PC-9 (cell line): Measurements from ENCODE around the gene GTF2IRD1. TPM values are rescaled to one million over a fixed set of nuclear protein-coding genes. Genes with fewer than 3 reads are reported as not detected.

Source experiments
- BruUV-seq: library from RNA; stranded (reverse); fragments of 400-500 nt; replicated peaks from 2 replicates; lab custom pipeline; 2021; lab: Mats Ljungman, UMichigan
- CTCF ChIA-PET: fragments of 300-600 bp; sonication (Branson Sonifier 250); formaldehyde crosslinking; loops from one replicate; lab custom pipeline; 2022; ENCODE audit warnings: antibody characterized with exemption; lab: Charles Lee
- POLR2A ChIA-PET: fragments of 300-600 bp; sonication (Branson Sonifier 250); formaldehyde crosslinking; loops from one replicate; lab custom pipeline; 2022; ENCODE audit warnings: antibody characterized with exemption; ENCODE audit not compliant: unreplicated experiment; lab: Charles Lee
- DNase-seq, 2 experiments: peaks; one replicate each; pipeline versions ENCODE4 v3.0.0 to v3.0.0-alpha.2; 2015 to 2022; ENCODE audit warnings: mixed read lengths in 1 of 2
- H2AFZ ChIP-seq: fragments of 200-600 bp; sonication (generic); 2 replicates; pipeline ENCODE4 v1.8.1; 2017; ENCODE audit warnings: antibody characterized with exemption
- H3F3A ChIP-seq: fragments of 200-600 bp; sonication (generic); 2 replicates; pipeline ENCODE4 v1.8.1; 2017; ENCODE audit warnings: antibody characterized with exemption, mild to moderate bottlenecking, low read depth; ENCODE audit not compliant: insufficient read depth
- H3K27ac ChIP-seq: fragments of 200-600 bp; sonication (generic); 2 replicates; pipeline ENCODE4 v1.6.1; 2016; ENCODE audit warnings: mixed run types
- H3K27me3 ChIP-seq: fragments of 200-600 bp; sonication (generic); 2 replicates; pipeline ENCODE4 v1.6.1; 2016; ENCODE audit warnings: low read depth, mixed run types; ENCODE audit not compliant: insufficient read depth
- H3K36me3 ChIP-seq: fragments of 200-600 bp; sonication (generic); 2 replicates; pipeline ENCODE4 v1.6.1; 2016; ENCODE audit warnings: low read depth, mixed run types
- H3K4me1 ChIP-seq: fragments of 200-600 bp; sonication (generic); replicated peaks from 2 replicates; pipeline ENCODE4 v1.6.1; 2016; ENCODE audit warnings: mixed run types; ENCODE audit not compliant: insufficient read depth
- H3K4me2 ChIP-seq: fragments of 200-600 bp; sonication (generic); 2 replicates; pipeline ENCODE4 v1.6.1; 2017; ENCODE audit warnings: mixed run types
- H3K4me3 ChIP-seq: fragments of 200-600 bp; sonication (generic); 2 replicates; pipeline ENCODE4 v1.6.1; 2016; ENCODE audit warnings: mixed run types
- H3K79me2 ChIP-seq: fragments of 200-600 bp; sonication (generic); 2 replicates; pipeline ENCODE4 v1.6.1; 2017; ENCODE audit warnings: low read depth, mixed run types
- H3K9me2 ChIP-seq: fragments of 200-600 bp; sonication (generic); 2 replicates; pipeline ENCODE4 v1.8.1; 2017; ENCODE audit warnings: mild to moderate bottlenecking; ENCODE audit not compliant: insufficient read depth
- H3K9me3 ChIP-seq: fragments of 200-600 bp; sonication (generic); 2 replicates; pipeline ENCODE4 v1.8.1; 2016; ENCODE audit warnings: low read depth; ENCODE audit not compliant: insufficient read depth
- H4K20me1 ChIP-seq: fragments of 200-600 bp; sonication (generic); 2 replicates; pipeline ENCODE4 v1.8.1; 2017; ENCODE audit not compliant: insufficient read depth
- EZH2 ChIP-seq: fragments of 200-600 bp; sonication (generic); IDR thresholded peaks from 2 replicates; pipeline ENCODE4 v1.8.0; 2017; ENCODE audit warnings: antibody characterized with exemption, low read depth
- intact Hi-C: fragments of 100-400 bp; cut with micrococcal nuclease; formaldehyde crosslinking; loops from one replicate; pipeline ENCODE4 v1.10.0; 2022; ENCODE audit not compliant: unreplicated experiment
- total RNA-seq: library from RNA; stranded (reverse); gene quantifications from 2 replicates; pipeline ENCODE4 v1.2.3, GENCODE V29; 2021
- TF ChIP-seq, protein P1 (sequence below): fragments of 200-600 bp; sonication (generic); conservative IDR thresholded peaks from 2 replicates; pipeline ENCODE4 v1.6.1; 2017; ENCODE audit warnings: mixed run types, antibody characterized with exemption, mild to moderate bottlenecking, moderate library complexity

GTF2IRD1 gene
- total RNA-seq, 1 experiment from 2014 or later: 46.7 TPM

DNA sequence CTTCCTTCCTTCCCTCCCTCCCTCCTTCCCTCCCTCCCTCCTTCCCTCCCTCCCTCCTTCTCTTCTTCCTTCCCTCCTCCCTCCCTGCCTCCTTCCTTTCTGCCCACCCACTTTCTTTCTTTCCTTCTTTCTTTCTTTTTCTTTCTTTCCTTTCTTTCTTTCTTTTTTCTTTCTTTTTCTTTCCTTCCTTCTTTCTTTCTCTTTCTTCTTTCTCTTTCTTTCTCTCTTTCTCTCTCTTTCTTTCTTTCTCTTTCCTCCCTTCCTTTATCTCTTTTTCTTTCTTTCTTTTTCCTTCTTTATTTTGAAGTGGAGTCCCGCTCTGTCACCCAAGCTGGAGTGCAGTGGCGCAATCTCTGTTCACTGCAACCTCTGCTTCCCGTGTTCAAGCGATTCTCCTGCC lies 33.7 kb upstream of the GTF2IRD1 start:
- no peak overlapping the region for H2AFZ ChIP-seq
- ChIA-PET POLR2A (interaction anchor here (0.5 kb wide), 1 partner anchor 160 kb away, joined by 3 read pairs; no protein-coding TSS in a partner anchor), CTCF (interaction anchor here (0.5 kb wide), 1 partner anchor 40 kb away, joined by 3 read pairs; no protein-coding TSS in a partner anchor)
- H3K9me3 ChIP-seq: no peaks in the 10 kb centered on the region
- H3K9me2 ChIP-seq: no peaks in the 10 kb centered on the region
- H3K4me2 ChIP-seq: no peak overlapping the region
- TF ChIP-seq, protein P1, sequence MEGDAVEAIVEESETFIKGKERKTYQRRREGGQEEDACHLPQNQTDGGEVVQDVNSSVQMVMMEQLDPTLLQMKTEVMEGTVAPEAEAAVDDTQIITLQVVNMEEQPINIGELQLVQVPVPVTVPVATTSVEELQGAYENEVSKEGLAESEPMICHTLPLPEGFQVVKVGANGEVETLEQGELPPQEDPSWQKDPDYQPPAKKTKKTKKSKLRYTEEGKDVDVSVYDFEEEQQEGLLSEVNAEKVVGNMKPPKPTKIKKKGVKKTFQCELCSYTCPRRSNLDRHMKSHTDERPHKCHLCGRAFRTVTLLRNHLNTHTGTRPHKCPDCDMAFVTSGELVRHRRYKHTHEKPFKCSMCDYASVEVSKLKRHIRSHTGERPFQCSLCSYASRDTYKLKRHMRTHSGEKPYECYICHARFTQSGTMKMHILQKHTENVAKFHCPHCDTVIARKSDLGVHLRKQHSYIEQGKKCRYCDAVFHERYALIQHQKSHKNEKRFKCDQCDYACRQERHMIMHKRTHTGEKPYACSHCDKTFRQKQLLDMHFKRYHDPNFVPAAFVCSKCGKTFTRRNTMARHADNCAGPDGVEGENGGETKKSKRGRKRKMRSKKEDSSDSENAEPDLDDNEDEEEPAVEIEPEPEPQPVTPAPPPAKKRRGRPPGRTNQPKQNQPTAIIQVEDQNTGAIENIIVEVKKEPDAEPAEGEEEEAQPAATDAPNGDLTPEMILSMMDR: no peak
- TF ChIP-seq EZH2: no peak
- H3K27ac ChIP-seq: no peak overlapping the region
- H3F3A ChIP-seq: peaks cover 13% of the 10 kb centered on the region; the same call in 1 of the 2 replicates
- no peaks in the 10 kb centered on the region for H3K36me3 ChIP-seq
- H3K79me2 ChIP-seq: no peaks in the 10 kb centered on the region
- intact Hi-C loops: loop anchor here (10.0 kb wide), 1 partner anchor 265 kb away; no protein-coding TSS in a partner anchor
- no peak for DNase-seq
- no peaks in the 10 kb centered on the region for H3K27me3 ChIP-seq
- no peaks in the 10 kb centered on the region for H3K4me1 ChIP-seq
- H3K4me3 ChIP-seq: no peak overlapping the region
- H4K20me1 ChIP-seq: no peaks in the 10 kb centered on the region
- no TSS peak for BruUV-seq

- Histone ChIP-seq H3K36me3 (no peaks in the 10 kb centered on the region), H3K4me1 (no peaks in the 10 kb centered on the region), H3F3A (peaks cover 3% of the 10 kb centered on the region; the same call in 1 of the 2 replicates), H3K4me2 (no peak overlapping the region), H3K27me3 (no peaks in the 10 kb centered on the region), H3K4me3 (no peak overlapping the region), H3K27ac (no peak overlapping the region), H4K20me1 (no peaks in the 10 kb centered on the region), H3K9me3 (no peaks in the 10 kb centered on the region), H3K9me2 (no peaks in the 10 kb centered on the region), H2AFZ (no peak overlapping the region), H3K79me2 (no peaks in the 10 kb centered on the region)
- no TSS peak for BruUV-seq
- intact Hi-C loops: loop anchor here (10.0 kb wide), 1 partner anchor 260 kb away; no protein-coding TSS in a partner anchor
- TF ChIP-seq, protein P1: no peak
- TF ChIP-seq EZH2: no peak
- ChIA-PET POLR2A (no interaction called here), CTCF (no interaction called here)
- DNase-seq: no peak
These were observed 29.3 kb upstream of the GTF2IRD1 start for GRCh38 chr7:74424291-74424880.

DNA sequence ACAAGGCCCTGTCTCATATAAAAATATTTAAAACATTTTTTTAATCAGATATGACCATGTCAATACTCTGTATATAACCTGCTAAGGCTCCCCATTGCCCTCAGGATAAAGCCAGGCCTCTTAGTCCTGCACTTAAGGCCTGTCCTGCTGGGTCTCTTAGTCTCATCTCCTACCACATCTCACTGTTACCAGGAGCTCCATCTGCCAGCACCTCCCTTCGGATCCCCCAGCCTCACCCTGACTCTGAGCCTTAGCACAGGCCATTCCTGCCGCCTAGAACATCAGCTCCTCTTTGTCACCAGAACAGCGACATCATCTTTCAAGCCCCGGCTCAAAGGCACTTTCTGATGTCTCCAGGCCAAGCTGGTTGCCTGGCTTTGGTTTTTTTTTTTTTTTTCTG lies 25.7 kb upstream of the GTF2IRD1 start:
- Histone ChIP-seq H3K27ac (no peak overlapping the region), H3K36me3 (no peaks in the 10 kb centered on the region), H3K9me3 (no peaks in the 10 kb centered on the region), H3K79me2 (no peaks in the 10 kb centered on the region), H3K4me3 (no peak overlapping the region), H3K4me2 (no peak overlapping the region), H3F3A (no peaks in the 10 kb centered on the region), H2AFZ (no peak overlapping the region), H3K27me3 (no peaks in the 10 kb centered on the region), H4K20me1 (no peaks in the 10 kb centered on the region), H3K9me2 (no peaks in the 10 kb centered on the region), H3K4me1 (no peaks in the 10 kb centered on the region)
- DNase-seq: no peak
- TF ChIP-seq, protein P1: no peak
- no peak for TF ChIP-seq EZH2
- CTCF ChIA-PET: no interaction called here
- no TSS peak for BruUV-seq
- POLR2A ChIA-PET: interaction anchor here (0.7 kb wide), 1 partner anchor 449 kb away, joined by 5 read pairs; no protein-coding TSS in a partner anchor
- intact Hi-C loops: loop anchor here (10.0 kb wide), 1 partner anchor 257 kb away; no protein-coding TSS in a partner anchor
